Measurements from ENCODE around the gene FOXL2NB.

FOXL2NB gene

GRCh38 chr3:138943724-138944653 is 3.0 kb upstream of the FOXL2NB start:
- H3K9ac ChIP-seq (ENCODE audit: low read length), result no peak overlapping the region
- H3K4me1 ChIP-seq (ENCODE audit: control insufficient read depth, insufficient read depth, low read length), result no peaks in the 10 kb centered on the region
- no peak overlapping the region for H3K4me3 ChIP-seq (ENCODE audit: low read length)
- no peak overlapping the region for H3K27ac ChIP-seq (ENCODE audit: low read depth, low read length)
- H3K36me3 ChIP-seq (ENCODE audit: control insufficient read depth, insufficient read depth, low read length), result no peaks in the 10 kb centered on the region
- peaks cover 66% of the 10 kb centered on the region for H3K27me3 ChIP-seq (ENCODE audit: control insufficient read depth, insufficient read depth, low read length)

DNA sequence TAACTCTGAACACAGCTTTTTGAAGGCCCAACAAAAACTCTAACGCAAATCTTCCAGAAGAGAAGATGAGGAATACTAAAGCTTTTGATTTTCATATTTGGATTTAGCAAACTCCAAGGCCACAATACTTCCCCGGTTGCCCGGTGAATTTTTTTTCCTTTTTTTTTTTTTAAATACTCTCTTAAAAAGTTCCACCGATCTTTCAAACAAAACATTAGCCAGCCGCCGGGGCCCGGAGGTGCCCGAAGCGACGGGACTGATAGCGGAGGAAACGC is 2.4 kb upstream of the FOXL2NB start:
- Histone ChIP-seq H3K36me3 (ENCODE audit: control insufficient read depth, insufficient read depth, low read length) (no peaks in the 10 kb centered on the region), H3K27ac (ENCODE audit: low read depth, low read length) (no peak overlapping the region), H3K9ac (ENCODE audit: low read length) (no peak overlapping the region), H3K27me3 (ENCODE audit: control insufficient read depth, insufficient read depth, low read length) (peaks cover 61% of the 10 kb centered on the region), H3K4me3 (ENCODE audit: low read length) (no peak overlapping the region), H3K4me1 (ENCODE audit: control insufficient read depth, insufficient read depth, low read length) (peaks cover under 1% of the 10 kb centered on the region)

GRCh38 chr3:138944929-138945708 is 1.9 kb upstream of the FOXL2NB start:
- peaks cover 61% of the 10 kb centered on the region for H3K27me3 ChIP-seq (ENCODE audit: control insufficient read depth, insufficient read depth, low read length)
- H3K4me3 ChIP-seq (ENCODE audit: low read length), result peak overlapping the region; percentile 3
- H3K9ac ChIP-seq (ENCODE audit: low read length), result no peak overlapping the region
- no peak overlapping the region for H3K27ac ChIP-seq (ENCODE audit: low read depth, low read length)
- H3K36me3 ChIP-seq (ENCODE audit: control insufficient read depth, insufficient read depth, low read length), result no peaks in the 10 kb centered on the region
- H3K4me1 ChIP-seq (ENCODE audit: control insufficient read depth, insufficient read depth, low read length), result peaks cover 3% of the 10 kb centered on the region

DNA sequence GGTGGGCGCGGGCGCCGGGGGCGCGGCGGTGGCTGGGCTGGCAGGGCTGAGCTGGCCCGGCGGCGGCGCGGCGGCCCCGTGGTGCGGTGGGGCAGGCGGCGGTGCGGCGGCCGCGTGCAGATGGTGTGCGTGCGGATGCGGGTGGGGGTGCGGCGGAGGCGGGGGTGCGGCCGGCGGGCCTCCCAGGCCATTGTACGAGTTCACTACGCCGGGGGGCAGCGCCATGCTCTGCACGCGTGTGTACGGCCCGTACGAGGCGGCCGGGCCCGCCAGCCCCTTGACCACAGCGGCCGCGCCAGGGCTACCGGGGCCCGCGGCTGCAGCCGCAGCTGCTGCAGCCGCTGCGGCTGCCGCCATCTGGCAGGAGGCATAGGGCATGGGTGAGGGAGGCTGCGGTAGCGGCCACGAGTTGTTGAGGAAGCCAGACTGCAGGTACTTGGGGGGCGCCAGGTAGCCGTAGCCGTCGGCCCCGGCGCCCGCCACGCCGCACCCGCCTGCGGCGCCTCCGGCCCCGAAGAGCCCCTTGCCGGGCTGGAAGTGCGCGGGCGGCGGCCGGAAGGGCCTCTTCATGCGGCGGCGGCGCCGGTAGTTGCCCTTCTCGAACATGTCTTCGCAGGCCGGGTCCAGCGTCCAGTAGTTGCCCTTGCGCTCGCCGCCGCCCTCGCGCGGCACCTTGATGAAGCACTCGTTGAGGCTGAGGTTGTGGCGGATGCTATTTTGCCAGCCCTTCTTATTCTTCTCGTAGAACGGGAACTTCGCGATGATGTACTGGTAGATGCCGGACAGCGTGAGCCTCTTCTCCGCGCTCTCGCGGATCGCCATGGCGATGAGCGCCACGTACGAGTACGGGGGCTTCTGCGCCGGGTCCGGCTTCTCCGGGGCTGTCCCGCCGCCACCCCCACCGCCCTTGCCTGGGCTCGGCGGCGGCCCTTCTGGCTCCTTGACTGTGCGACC is 1.0 kb upstream of the FOXL2NB start:
- peaks cover 3% of the 10 kb centered on the region for H3K4me1 ChIP-seq (ENCODE audit: control insufficient read depth, insufficient read depth, low read length)
- H3K27ac ChIP-seq (ENCODE audit: low read depth, low read length), result no peak overlapping the region
- H3K4me3 ChIP-seq (ENCODE audit: low read length), result peak overlapping the region; percentile 51
- no peak overlapping the region for H3K9ac ChIP-seq (ENCODE audit: low read length)
- peaks cover 58% of the 10 kb centered on the region for H3K27me3 ChIP-seq (ENCODE audit: control insufficient read depth, insufficient read depth, low read length)
- H3K36me3 ChIP-seq (ENCODE audit: control insufficient read depth, insufficient read depth, low read length), result no peaks in the 10 kb centered on the region

GRCh38 chr3:138947495-138948121 is 591 bp downstream of the FOXL2NB start:
- Histone ChIP-seq H3K4me1 (ENCODE audit: control insufficient read depth, insufficient read depth, low read length) (peaks cover 3% of the 10 kb centered on the region), H3K27ac (ENCODE audit: low read depth, low read length) (no peak overlapping the region), H3K4me3 (ENCODE audit: low read length) (no peak overlapping the region), H3K9ac (ENCODE audit: low read length) (no peak overlapping the region), H3K36me3 (ENCODE audit: control insufficient read depth, insufficient read depth, low read length) (no peaks in the 10 kb centered on the region), H3K27me3 (ENCODE audit: control insufficient read depth, insufficient read depth, low read length) (peaks cover 48% of the 10 kb centered on the region)

GRCh38 chr3:138948371-138949001 is 1.5 kb downstream of the FOXL2NB start:
- peaks cover 3% of the 10 kb centered on the region for H3K4me1 ChIP-seq (ENCODE audit: control insufficient read depth, insufficient read depth, low read length)
- no peak overlapping the region for H3K27ac ChIP-seq (ENCODE audit: low read depth, low read length)
- H3K27me3 ChIP-seq (ENCODE audit: control insufficient read depth, insufficient read depth, low read length), result peaks cover 41% of the 10 kb centered on the region
- no peak overlapping the region for H3K9ac ChIP-seq (ENCODE audit: low read length)
- no peak overlapping the region for H3K4me3 ChIP-seq (ENCODE audit: low read length)
- no peaks in the 10 kb centered on the region for H3K36me3 ChIP-seq (ENCODE audit: control insufficient read depth, insufficient read depth, low read length)

- Histone ChIP-seq H3K4me1 (ENCODE audit: control insufficient read depth, insufficient read depth, low read length) (peaks cover 3% of the 10 kb centered on the region), H3K36me3 (ENCODE audit: control insufficient read depth, insufficient read depth, low read length) (no peaks in the 10 kb centered on the region), H3K9ac (ENCODE audit: low read length) (no peak overlapping the region), H3K27ac (ENCODE audit: low read depth, low read length) (no peak overlapping the region), H3K4me3 (ENCODE audit: low read length) (no peak overlapping the region), H3K27me3 (ENCODE audit: control insufficient read depth, insufficient read depth, low read length) (peaks cover 39% of the 10 kb centered on the region)
These were observed 2.0 kb downstream of the FOXL2NB start for GRCh38 chr3:138949002-138949418.

- no peak overlapping the region for H3K9ac ChIP-seq (ENCODE audit: low read length)
- H3K4me3 ChIP-seq (ENCODE audit: low read length), result peak overlapping the region; percentile 47
- no peaks in the 10 kb centered on the region for H3K36me3 ChIP-seq (ENCODE audit: control insufficient read depth, insufficient read depth, low read length)
- H3K27ac ChIP-seq (ENCODE audit: low read depth, low read length), result no peak overlapping the region
- H3K4me1 ChIP-seq (ENCODE audit: control insufficient read depth, insufficient read depth, low read length), result peaks cover 3% of the 10 kb centered on the region
- H3K27me3 ChIP-seq (ENCODE audit: control insufficient read depth, insufficient read depth, low read length), result peaks cover 34% of the 10 kb centered on the region
These were observed 2.5 kb downstream of the FOXL2NB start for GRCh38 chr3:138949445-138950005.

GRCh38 chr3:138950006-138950644 is 3.1 kb downstream of the FOXL2NB start:
- peak overlapping the region; percentile 47 for H3K4me3 ChIP-seq (ENCODE audit: low read length)
- no peak overlapping the region for H3K9ac ChIP-seq (ENCODE audit: low read length)
- peaks cover 3% of the 10 kb centered on the region for H3K4me1 ChIP-seq (ENCODE audit: control insufficient read depth, insufficient read depth, low read length)
- H3K36me3 ChIP-seq (ENCODE audit: control insufficient read depth, insufficient read depth, low read length), result no peaks in the 10 kb centered on the region
- peaks cover 32% of the 10 kb centered on the region for H3K27me3 ChIP-seq (ENCODE audit: control insufficient read depth, insufficient read depth, low read length)
- no peak overlapping the region for H3K27ac ChIP-seq (ENCODE audit: low read depth, low read length)

DNA sequence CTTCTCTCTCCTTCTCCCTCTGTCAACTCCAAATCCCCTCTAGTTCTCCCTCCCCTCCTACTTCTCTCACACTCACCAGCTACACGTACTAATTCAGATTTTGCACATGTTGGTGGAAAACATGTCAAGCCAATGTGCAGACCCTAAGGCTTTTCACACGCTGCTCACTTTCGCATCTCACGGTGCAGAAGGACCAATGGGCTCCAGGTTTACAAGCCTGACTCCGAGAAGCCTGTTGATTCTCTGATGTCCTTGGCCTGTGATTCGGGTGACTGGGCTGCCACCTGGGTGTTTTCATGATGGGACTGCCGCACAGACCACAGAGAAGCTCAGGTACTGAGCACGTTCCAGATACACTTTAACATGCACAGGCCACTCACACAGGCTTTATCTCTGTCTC is 3.7 kb downstream of the FOXL2NB start:
- peaks cover 32% of the 10 kb centered on the region for H3K27me3 ChIP-seq (ENCODE audit: control insufficient read depth, insufficient read depth, low read length)
- no peaks in the 10 kb centered on the region for H3K36me3 ChIP-seq (ENCODE audit: control insufficient read depth, insufficient read depth, low read length)
- H3K4me1 ChIP-seq (ENCODE audit: control insufficient read depth, insufficient read depth, low read length), result peaks cover 3% of the 10 kb centered on the region
- peak overlapping the region; percentile 47 for H3K4me3 ChIP-seq (ENCODE audit: low read length)
- H3K27ac ChIP-seq (ENCODE audit: low read depth, low read length), result no peak overlapping the region
- no peak overlapping the region for H3K9ac ChIP-seq (ENCODE audit: low read length)

- no peaks in the 10 kb centered on the region for H3K4me1 ChIP-seq (ENCODE audit: control insufficient read depth, insufficient read depth, low read length)
- no peak overlapping the region for H3K4me3 ChIP-seq (ENCODE audit: low read length)
- no peaks in the 10 kb centered on the region for H3K36me3 ChIP-seq (ENCODE audit: control insufficient read depth, insufficient read depth, low read length)
- no peak overlapping the region for H3K9ac ChIP-seq (ENCODE audit: low read length)
- H3K27me3 ChIP-seq (ENCODE audit: control insufficient read depth, insufficient read depth, low read length), result peaks cover 14% of the 10 kb centered on the region
- no peak overlapping the region for H3K27ac ChIP-seq (ENCODE audit: low read depth, low read length)
These were observed 13.4 kb downstream of the FOXL2NB start for GRCh38 chr3:138960417-138960852.
